ENCODE data around the gene AGBL1. TPM values are rescaled to one million over a fixed set of nuclear protein-coding genes. Genes with fewer than 3 reads are reported as not detected.

Gene AGBL1
- total and polyA plus RNA-seq, 8 donors = under 0.01 to 0.18 TPM; not detected in 6

DNA sequence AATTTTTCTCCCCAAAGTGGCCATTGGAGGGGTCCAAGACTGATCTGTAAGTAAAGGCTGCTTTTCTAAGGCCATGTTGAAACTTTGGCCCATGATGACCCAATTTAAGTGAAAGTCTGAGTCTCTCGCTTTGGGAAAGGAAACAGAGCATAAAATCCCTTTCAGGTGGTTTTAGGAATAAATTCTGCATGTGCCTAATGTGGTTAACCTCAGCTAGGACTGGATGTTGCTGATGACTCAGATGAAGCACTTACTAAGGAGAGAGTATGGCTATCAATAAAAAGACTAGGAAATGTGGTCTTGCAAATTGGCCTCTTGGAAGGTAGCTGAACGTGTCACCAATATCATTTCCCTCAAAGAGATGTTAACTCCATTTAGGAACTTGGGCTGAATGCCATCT lies 458.5 kb downstream of the AGBL1 start:
- Histone ChIP-seq H3K36me3 (no peaks in the 10 kb centered on the region), H3K4me1 (no peaks in the 10 kb centered on the region), H3K4me3 (no peak overlapping the region), H3K27ac (no peak overlapping the region), H3K9me3 (peaks cover 0 to 4% (median 0%) of the 10 kb centered on the region in 4 donors), H3K27me3 (no peaks in the 10 kb centered on the region)
- intact Hi-C loops (cut with DNase I; ENCODE audit: low total_unique reads) = no loop called here
- TF ChIP-seq, protein P1, sequence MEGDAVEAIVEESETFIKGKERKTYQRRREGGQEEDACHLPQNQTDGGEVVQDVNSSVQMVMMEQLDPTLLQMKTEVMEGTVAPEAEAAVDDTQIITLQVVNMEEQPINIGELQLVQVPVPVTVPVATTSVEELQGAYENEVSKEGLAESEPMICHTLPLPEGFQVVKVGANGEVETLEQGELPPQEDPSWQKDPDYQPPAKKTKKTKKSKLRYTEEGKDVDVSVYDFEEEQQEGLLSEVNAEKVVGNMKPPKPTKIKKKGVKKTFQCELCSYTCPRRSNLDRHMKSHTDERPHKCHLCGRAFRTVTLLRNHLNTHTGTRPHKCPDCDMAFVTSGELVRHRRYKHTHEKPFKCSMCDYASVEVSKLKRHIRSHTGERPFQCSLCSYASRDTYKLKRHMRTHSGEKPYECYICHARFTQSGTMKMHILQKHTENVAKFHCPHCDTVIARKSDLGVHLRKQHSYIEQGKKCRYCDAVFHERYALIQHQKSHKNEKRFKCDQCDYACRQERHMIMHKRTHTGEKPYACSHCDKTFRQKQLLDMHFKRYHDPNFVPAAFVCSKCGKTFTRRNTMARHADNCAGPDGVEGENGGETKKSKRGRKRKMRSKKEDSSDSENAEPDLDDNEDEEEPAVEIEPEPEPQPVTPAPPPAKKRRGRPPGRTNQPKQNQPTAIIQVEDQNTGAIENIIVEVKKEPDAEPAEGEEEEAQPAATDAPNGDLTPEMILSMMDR (IDR thresholded peaks at IDR 0.05) = no peak
- TF ChIP-seq POLR2A (IDR thresholded peaks at IDR 0.05) (no peak), EP300 (IDR thresholded peaks at IDR 0.05) (no peak), POLR2AphosphoS5 (IDR thresholded peaks at IDR 0.05) (no peak)
- DNase-seq = no peak
- 57 to 78% (median 76%) methylated on average over 2 of the region's 2 CpGs for WGBS, 5 donors

DNA sequence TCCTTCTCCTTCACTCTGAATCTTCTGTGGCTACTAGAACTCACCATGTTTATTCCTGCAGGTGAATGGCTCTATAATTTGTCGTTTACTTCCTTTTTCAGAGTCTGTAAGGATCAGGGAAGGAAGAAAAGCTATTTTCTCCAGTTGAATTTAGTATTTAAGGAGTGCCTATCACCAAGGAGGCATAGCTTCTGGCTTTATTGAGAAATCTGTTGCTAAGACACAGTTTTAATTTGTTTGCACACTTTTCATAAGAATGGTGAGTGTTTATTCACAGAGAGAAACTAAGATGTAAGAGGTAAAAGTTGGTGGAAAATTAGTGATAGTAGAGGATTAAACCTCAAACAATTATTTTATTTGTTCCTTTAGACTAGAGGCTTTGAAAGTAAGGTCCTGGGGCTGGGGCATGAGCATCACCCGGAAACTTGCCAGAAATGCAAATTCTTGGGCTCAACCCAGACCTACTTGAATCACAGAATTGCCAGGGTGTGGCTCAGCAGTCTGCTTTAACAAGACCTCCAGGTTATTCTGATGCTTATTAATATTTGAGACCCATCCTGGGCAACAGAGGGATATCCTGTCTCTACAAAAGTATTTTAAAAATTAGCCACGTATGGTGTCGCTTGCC lies 461.3 kb downstream of the AGBL1 start:
- TF ChIP-seq POLR2A (IDR thresholded peaks at IDR 0.05) (no peak), EP300 (IDR thresholded peaks at IDR 0.05) (no peak), POLR2AphosphoS5 (IDR thresholded peaks at IDR 0.05) (no peak)
- TF ChIP-seq, protein P1 (IDR thresholded peaks at IDR 0.05) = no peak
- no peaks in the 10 kb centered on the region for H3K4me1 ChIP-seq
- H3K4me3 ChIP-seq = no peak overlapping the region
- intact Hi-C loops (cut with DNase I; ENCODE audit: low total_unique reads) = no loop called here
- 68 to 72% (median 69%) methylated on average over 4 of the region's 4 CpGs for WGBS, 5 donors
- no peaks in the 10 kb centered on the region for H3K9me3 ChIP-seq
- H3K27ac ChIP-seq = no peak overlapping the region
- no peaks in the 10 kb centered on the region for H3K36me3 ChIP-seq
- no peak for DNase-seq
- no peaks in the 10 kb centered on the region for H3K27me3 ChIP-seq

GRCh38 chr15:86541540-86541939 lies 461.9 kb downstream of the AGBL1 start:
- Histone ChIP-seq H3K27ac (no peak overlapping the region), H3K4me1 (no peaks in the 10 kb centered on the region), H3K9me3 (no peaks in the 10 kb centered on the region), H3K36me3 (no peaks in the 10 kb centered on the region), H3K27me3 (no peaks in the 10 kb centered on the region), H3K4me3 (no peak overlapping the region)
- TF ChIP-seq EP300 (IDR thresholded peaks at IDR 0.05) (no peak), POLR2AphosphoS5 (IDR thresholded peaks at IDR 0.05) (no peak), POLR2A (IDR thresholded peaks at IDR 0.05) (no peak)
- TF ChIP-seq, protein P1 (IDR thresholded peaks at IDR 0.05) = no peak
- intact Hi-C loops (cut with DNase I; ENCODE audit: low total_unique reads) = no loop called here
- WGBS, 5 donors = 50 to 79% (median 68%) methylated on average over 1 of the region's 1 CpG
- DNase-seq = no peak

DNA sequence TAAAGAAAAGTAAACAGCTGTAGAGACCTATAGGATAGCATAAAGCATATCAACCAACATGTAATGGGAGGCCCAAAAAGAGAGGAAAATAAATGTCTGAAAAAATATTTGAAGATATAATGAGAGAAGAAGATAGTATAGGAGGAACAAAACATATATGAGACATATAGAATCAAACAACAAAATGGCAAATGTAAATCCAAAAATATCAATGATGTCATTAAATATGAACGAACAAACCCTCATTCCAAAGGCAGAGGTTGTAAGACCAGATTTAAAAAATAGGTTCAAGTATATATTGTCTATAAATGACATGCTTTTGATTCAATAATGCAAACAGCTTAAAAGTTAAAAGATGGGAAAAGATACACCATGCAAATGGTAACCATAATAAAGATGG lies 470.4 kb downstream of the AGBL1 start:
- H3K36me3 ChIP-seq = no peaks in the 10 kb centered on the region
- DNase-seq = no peak
- no peak overlapping the region for H3K27ac ChIP-seq
- H3K27me3 ChIP-seq = no peaks in the 10 kb centered on the region
- H3K4me1 ChIP-seq = peaks cover 0 to 3% (median 0%) of the 10 kb centered on the region in 4 donors
- H3K9me3 ChIP-seq = no peaks in the 10 kb centered on the region
- intact Hi-C loops (cut with DNase I; ENCODE audit: low total_unique reads) = no loop called here
- TF ChIP-seq, protein P1 (IDR thresholded peaks at IDR 0.05) = no peak
- TF ChIP-seq POLR2AphosphoS5 (IDR thresholded peaks at IDR 0.05) (no peak), POLR2A (IDR thresholded peaks at IDR 0.05) (no peak), EP300 (IDR thresholded peaks at IDR 0.05) (no peak)
- 71 to 86% (median 77%) methylated on average over 1 of the region's 1 CpG for WGBS, 5 donors
- H3K4me3 ChIP-seq = no peak overlapping the region
